Head of caudate nucleus (tissue), 42 donors: ENCODE results near the gene ANKMY1.

ENCODE experiments used
- DNase-seq, 42 donors: peaks; one replicate each; pipeline versions ENCODE4 v3.0.0 to v3.0.0-alpha.2; 2020 to 2021; ENCODE audit warnings: mixed read lengths in 7 of 42
- intact Hi-C: fragments of 100-400 bp; cut with DNase I; formaldehyde crosslinking; loops from one replicate; pipeline ENCODE4 v1.15.0; 2022

Gene ANKMY1

GRCh38 chr2:240557808-240558207 lies at the start of gene ANKMY1:
Gene ANKMY1, minus strand, starts transcription at chr2:240557988. Its CDS starts 653 bp downstream, at chr2:240557335.
- peak; percentile 53 to 92 (median 81) for DNase-seq
- intact Hi-C loops = no loop called here

GRCh38 chr2:240605867-240606743 lies 48.3 kb upstream of the ANKMY1 start:
- intact Hi-C loops = no loop called here
- peak in 7 of 42 donors; percentile 0 to 26 (median 4) for DNase-seq

- intact Hi-C loops = no loop called here
- DNase-seq = peak in 8 of 42 donors; percentile 2 to 38 (median 14)
Observed at GRCh38 chr2:240604939-240605716, 47.3 kb upstream of the ANKMY1 start.

GRCh38 chr2:240604291-240604938 lies 46.6 kb upstream of the ANKMY1 start:
- peak; percentile 73 to 96 (median 88) for DNase-seq
- intact Hi-C loops = no loop called here

GRCh38 chr2:240603846-240604245 lies 46.1 kb upstream of the ANKMY1 start:
- intact Hi-C loops = no loop called here
- peak in 7 of 42 donors; percentile 1 to 35 (median 14) for DNase-seq

- intact Hi-C loops = no loop called here
Observed at GRCh38 chr2:240603081-240603835, 45.5 kb upstream of the ANKMY1 start.

GRCh38 chr2:240602266-240603050 lies 44.7 kb upstream of the ANKMY1 start:
- peak in 7 of 42 donors; percentile 1 to 37 (median 15) for DNase-seq
- intact Hi-C loops = no loop called here

More at GRCh38 chr2:240603081-240603835, 45.5 kb upstream of the ANKMY1 start:
- DNase-seq = peak in 7 of 42 donors; percentile 1 to 34 (median 14)

GRCh38 chr2:240601831-240602160 lies 44.0 kb upstream of the ANKMY1 start:
- intact Hi-C loops = no loop called here

GRCh38 chr2:240601061-240601830 lies 43.5 kb upstream of the ANKMY1 start:
- intact Hi-C loops = no loop called here
- DNase-seq = peak in 5 of 42 donors; percentile 2 to 34 (median 29)

More at GRCh38 chr2:240601831-240602160, 44.0 kb upstream of the ANKMY1 start:
- peak in 7 of 42 donors; percentile 1 to 41 (median 5) for DNase-seq

GRCh38 chr2:240600451-240600961 lies 42.7 kb upstream of the ANKMY1 start:
- intact Hi-C loops = no loop called here
- DNase-seq = peak in 8 of 42 donors; percentile 0 to 29 (median 17)

GRCh38 chr2:240599141-240599583 lies 41.4 kb upstream of the ANKMY1 start:
- intact Hi-C loops = no loop called here
- DNase-seq = peak in 6 of 42 donors; percentile 0 to 36 (median 4)

- intact Hi-C loops = no loop called here
- DNase-seq = peak in 10 of 42 donors; percentile 1 to 37 (median 10)
Observed at GRCh38 chr2:240598311-240598911, 40.6 kb upstream of the ANKMY1 start.

GRCh38 chr2:240597419-240598181 lies 39.8 kb upstream of the ANKMY1 start:
- peak in 10 of 42 donors; percentile 1 to 30 (median 8) for DNase-seq
- intact Hi-C loops = no loop called here

GRCh38 chr2:240597054-240597418 lies 39.2 kb upstream of the ANKMY1 start:
- peak in 3 of 42 donors; percentile 15 to 37 (median 20) for DNase-seq
- intact Hi-C loops = no loop called here

GRCh38 chr2:240596491-240596931 lies 38.7 kb upstream of the ANKMY1 start:
- intact Hi-C loops = no loop called here
- DNase-seq = peak in 37 of 42 donors; percentile 13 to 85 (median 62)
